GM21717 (cell line): ENCODE data around the gene GBE1.
"Not testable (repeated sequence)": the region's sequence is repeated elsewhere in the genome, so short reads cannot be mapped to it uniquely, and the experiment has no call there.

Source experiments
- ATAC-seq: cut with Tn5 transposase; IDR thresholded peaks from one replicate; pipeline ENCODE4 v1.9.1; 2021; ENCODE audit warnings: mild to moderate bottlenecking, moderate library complexity; ENCODE audit not compliant: unreplicated experiment

GBE1 gene

GRCh38 chr3:81760924-81761903 is at the start of gene GBE1:
Gene GBE1 (minus strand): TSS chr3:81761645. CDS start chr3:81761517, 128 bp downstream.
- peak; percentile 91 for ATAC-seq

- no peak for ATAC-seq
Measured at GRCh38 chr3:81808900-81809299, 47.5 kb upstream of the GBE1 start.

- no peak for ATAC-seq
Measured at GRCh38 chr3:81799403-81799802, 38.0 kb upstream of the GBE1 start.

DNA sequence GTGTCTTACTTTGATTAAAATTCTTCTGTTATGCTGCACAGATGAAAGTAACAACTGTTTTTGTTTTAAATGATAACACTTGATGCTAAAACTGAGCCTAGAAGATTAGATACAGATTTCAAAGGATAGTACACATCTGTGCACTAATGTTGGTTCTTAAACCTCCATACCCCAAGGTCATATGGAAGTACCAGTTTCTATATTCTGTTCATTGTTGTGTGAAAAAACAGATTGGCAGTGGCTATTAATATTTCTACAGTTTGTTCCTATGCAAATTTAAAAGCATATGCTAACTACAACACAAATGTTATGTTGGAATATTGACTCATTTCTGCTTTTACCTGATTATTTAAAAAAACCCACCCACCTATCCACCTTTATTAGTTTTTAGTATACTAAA is 32.0 kb upstream of the GBE1 start:
- ATAC-seq: no peak

- no peak for ATAC-seq
Measured at GRCh38 chr3:81790117-81790516, 28.7 kb upstream of the GBE1 start.

DNA sequence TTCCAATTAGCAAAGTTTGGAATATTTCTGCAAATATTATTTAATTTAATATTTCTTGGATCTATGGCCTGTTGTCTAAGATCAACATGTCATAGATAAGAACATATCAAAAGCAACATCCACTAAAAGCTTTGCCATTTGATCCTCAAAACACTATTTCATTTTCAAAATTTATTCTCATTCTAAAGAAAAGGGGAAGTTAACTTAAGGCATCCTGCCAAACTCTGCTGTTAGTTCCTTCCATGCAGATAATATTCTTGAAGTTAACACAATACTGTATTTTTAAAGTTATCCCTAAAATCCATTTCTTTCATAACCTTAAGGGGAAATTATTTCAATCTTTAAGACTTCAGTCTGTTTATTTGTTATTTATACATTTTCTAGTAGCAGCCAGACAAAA is 28.2 kb upstream of the GBE1 start:
- ATAC-seq: no peak

GRCh38 chr3:81788610-81789009 is 27.2 kb upstream of the GBE1 start:
- ATAC-seq: peak; percentile 82

GRCh38 chr3:81788044-81788443 is 26.6 kb upstream of the GBE1 start:
- no peak for ATAC-seq

GRCh38 chr3:81782585-81782984 is 21.1 kb upstream of the GBE1 start:
- no peak for ATAC-seq

GRCh38 chr3:81778678-81779182 is 17.3 kb upstream of the GBE1 start:
- peak; percentile 73 for ATAC-seq

- ATAC-seq: peak; percentile 62
Measured at GRCh38 chr3:81776643-81777042, 15.2 kb upstream of the GBE1 start.

DNA sequence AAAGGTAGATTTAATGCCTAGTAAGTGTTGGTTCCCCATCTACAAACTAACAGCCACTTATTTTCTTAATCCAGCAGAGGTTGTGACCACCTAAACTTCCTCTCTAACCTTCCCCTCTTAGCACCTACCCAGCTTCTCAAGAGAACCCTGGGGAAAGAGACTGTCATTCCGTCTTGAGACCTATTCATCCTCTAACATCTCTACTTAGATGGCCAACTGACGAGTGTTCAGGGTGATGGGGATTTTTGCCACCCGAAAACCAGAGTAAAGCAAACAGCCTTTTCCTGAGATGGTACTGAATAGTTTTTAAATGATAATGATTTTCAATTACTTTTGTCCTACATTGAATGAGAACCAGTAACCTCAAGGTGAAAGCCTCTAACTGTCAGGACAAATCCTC is 9.3 kb upstream of the GBE1 start:
- ATAC-seq: no peak

GRCh38 chr3:81769299-81769698 is 7.9 kb upstream of the GBE1 start:
- no peak for ATAC-seq

DNA sequence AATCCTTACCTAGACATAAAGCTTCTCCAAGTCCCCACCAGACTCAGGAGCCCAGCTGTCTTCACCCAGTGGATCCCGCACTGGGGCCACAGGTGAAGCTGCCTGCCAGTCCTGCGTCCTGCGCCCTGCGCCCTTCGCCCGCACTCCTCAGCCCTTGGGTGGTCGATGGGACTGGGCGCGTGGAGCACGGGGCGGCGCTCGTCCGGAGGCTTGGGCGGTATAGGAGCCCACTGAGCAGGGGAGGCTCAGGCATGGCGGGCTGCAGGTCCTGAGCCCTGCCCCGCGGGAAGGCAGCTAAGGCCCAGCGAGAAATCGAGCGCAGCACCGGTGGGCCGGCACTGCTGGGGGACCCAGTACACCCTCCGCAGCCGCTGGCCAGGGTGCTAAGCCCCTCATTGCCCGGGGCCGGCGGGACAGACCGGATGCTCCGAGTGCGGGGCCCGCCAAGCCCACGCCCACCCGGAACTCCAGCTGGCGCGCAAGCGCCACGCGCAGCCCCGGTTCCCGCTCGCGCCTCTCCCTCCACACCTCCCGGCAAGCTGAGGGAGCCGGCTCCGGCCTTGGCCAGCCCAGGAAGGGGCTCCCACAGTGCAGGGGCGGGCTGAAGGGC is 5.9 kb upstream of the GBE1 start:
- not testable (repeated sequence) for ATAC-seq

- no peak for ATAC-seq
Measured at GRCh38 chr3:81765400-81765799, 4.0 kb upstream of the GBE1 start.

DNA sequence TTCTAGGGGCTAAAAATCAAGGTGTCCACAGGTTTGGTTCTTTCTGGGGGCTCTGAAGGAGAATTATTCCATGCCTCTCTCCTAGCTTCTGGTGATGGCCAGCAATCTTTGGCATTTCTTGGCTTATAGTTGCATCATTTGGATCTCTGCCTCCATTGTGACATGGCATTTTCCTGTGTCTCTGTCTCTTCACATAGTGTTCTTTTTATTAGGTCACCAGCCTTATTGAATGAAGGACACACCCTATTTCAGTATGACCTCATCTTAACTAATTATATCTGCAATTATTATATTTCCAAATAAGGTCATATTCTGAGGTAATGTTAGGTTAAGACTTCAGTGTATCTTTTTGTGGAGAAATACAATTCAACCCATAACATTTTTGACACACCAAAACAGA is 3.2 kb upstream of the GBE1 start:
- ATAC-seq: no peak

DNA sequence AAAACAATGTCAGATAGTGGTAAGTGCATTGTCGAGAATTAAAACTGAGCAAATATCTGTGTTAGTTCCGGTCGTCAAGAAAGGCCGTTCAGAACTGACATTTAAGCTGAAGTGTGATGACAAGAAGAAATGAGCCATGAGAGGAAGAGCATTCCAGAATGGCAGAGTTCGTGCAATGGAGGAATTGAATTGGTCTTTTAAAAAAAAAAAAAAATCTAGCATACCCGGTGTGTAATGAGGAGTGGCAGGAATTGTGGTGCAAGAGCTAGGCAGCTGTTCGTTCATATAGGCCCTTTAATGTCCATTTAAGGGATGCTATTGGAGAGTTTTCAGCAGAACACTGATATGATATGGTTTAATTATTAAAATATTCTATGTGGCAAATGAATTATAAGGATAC is 2.6 kb upstream of the GBE1 start:
- ATAC-seq: no peak

DNA sequence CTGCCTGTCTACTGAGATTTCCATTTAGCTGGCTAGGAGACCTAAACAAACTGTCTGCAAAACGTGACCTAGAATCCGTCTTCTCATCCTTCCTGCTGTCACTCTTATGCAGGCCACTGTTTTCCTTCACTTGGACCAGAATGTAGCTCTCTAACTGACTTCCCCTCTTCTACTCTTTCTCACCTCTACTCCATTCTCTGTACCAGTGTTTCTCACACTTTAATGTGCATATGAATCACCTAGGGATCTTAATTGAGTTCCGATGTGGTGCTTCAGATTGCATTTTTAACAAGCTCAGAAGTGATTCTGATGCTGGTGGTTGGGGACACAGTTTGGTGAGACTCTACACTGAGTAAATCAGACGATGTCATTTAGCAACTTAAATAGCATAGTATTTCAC is 1.6 kb upstream of the GBE1 start:
- ATAC-seq: no peak

- ATAC-seq: no peak
Measured at GRCh38 chr3:81761904-81762580, 597 bp upstream of the GBE1 start.

GRCh38 chr3:81760215-81760614 is 1.2 kb downstream of the GBE1 start:
- no peak for ATAC-seq

DNA sequence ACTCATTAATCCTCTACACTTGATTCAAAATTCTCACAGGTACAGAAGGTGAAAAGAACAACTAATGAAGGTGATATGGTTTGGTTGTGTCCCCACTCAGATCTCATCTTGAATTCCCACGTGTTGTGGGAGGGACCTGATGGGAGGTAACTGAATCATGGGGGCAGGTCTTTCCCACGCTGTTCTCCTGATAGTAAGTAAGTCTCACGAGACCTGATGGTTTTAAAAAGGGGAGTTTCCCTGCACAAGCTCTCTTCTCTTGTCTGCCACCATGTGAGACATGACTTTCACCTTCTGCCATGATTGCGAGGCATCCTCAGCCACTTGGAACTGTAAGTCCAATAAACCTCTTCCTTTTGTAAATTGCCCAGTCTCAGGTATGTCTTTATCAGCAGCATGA is 2.7 kb downstream of the GBE1 start:
- ATAC-seq: not testable (repeated sequence)
